Fibroblast of the conjunctiva (primary cell): ENCODE results near the gene HUS1B.
"Not testable (repeated sequence)": the region's sequence is repeated elsewhere in the genome, so short reads cannot be mapped to it uniquely, and the experiment has no call there.

ENCODE experiments used
- DNase-seq: peaks from one replicate; pipeline ENCODE4 v3.0.0-alpha.2; 2010; ENCODE audit warnings: low read depth

The HUS1B gene

DNA sequence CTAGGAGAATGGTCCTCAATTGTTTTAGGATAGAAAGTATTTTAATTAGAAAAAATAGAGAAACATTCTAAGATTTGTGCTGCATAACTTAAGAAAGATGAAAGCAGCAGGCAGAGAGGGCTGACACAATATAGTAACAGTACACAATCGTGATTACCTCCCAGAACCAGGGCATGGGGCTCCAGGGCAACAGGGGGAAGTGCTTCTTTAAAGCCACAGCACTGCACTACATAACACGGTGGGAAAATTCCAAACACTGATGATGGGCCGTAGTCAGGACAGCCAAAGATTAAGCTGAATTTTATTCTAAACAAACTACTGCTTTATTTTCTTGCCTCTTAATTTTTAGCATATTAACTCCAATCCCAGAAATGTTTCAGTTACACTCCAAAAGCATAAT, 21.6 kb upstream of the HUS1B start:
- DNase-seq, result no peak

DNA sequence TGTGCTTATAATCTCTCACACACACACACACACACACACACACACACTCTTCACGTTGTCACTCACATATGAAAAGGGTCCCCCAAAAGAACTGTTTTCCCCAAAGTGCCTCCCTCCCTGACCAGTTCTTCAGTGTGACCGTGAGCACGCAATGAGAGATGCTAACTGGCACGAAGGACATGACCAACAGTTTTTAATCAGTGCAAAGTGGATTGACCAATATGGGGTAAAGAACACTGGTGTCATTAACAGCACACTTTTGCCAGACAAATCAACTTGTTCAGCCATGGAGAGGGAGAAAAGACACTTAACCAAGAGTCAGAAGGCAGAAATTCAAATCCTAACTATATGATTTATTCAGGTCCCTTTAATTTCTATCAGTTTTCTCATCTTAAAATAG, 21.0 kb upstream of the HUS1B start:
- DNase-seq, result no peak

DNA sequence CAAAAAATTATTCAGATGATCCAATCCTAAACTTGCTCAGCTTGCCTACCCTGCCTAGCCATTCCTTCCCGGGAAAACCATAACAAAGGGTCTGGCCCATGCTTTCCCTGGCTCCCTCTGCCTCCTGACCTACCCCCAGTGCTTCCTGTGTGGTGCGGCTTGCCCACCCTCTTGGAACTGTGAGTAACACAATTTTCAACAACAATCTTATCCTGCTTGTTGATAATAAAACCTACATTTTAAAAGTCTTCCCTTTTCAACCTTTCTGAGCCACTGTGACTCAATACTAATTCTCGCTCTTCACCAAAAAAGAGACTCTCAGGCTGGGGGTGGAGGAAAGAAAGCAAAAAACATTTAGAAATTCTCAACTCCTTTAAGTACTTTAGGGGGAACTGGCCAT, 18.1 kb upstream of the HUS1B start:
- DNase-seq, result no peak

DNA sequence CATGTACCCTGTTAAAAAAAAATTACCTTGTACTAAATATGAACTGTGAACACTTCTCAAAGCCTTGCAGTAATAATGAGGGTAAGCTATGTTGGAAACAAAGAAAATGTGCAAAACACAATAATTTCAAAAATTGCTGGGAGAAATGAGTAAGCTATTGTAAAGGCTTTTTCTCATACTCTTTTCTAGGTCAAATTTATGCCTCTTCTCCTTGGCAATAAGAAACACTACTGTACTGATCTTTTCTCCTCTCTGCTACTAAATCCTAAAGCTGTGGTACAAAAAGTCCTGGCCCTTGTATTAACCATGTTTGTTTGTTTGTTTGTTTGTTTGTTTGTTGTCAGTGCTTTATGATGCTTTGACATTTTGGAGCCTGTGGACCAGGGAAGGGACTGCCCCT, 17.5 kb upstream of the HUS1B start:
- DNase-seq, result no peak

DNA sequence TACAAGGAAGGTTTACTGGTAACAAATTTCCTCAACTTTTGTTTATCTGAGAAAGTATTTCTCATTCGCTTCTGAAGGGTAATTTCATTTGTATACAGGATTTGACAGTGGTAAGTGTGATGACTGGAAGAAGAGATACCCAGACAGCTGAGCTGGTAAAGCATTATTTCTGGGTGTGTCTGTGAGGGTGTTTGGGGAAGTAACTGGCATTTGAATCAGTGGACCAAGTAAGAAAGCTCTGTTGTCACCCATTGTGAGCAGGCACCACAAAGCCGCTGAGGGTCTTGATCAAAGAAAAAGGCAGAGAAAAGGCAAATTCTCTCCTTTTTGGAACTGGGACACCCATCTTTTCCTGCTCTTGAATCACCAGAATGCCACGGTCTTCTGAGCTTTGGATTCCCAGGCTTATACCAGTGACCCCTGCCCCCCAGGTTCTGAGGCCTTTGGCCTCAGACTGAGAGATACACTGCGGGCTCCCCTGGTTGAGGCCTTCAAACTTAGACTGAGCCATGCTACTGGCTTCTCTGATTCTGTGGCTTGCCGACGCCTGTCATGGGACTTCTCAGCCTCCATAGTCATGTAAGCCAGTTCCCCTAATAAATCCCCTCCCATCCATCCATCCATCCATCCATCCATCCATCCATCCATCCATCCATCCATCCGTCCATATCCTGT, 10.5 kb upstream of the HUS1B start:
- no peak for DNase-seq

DNA sequence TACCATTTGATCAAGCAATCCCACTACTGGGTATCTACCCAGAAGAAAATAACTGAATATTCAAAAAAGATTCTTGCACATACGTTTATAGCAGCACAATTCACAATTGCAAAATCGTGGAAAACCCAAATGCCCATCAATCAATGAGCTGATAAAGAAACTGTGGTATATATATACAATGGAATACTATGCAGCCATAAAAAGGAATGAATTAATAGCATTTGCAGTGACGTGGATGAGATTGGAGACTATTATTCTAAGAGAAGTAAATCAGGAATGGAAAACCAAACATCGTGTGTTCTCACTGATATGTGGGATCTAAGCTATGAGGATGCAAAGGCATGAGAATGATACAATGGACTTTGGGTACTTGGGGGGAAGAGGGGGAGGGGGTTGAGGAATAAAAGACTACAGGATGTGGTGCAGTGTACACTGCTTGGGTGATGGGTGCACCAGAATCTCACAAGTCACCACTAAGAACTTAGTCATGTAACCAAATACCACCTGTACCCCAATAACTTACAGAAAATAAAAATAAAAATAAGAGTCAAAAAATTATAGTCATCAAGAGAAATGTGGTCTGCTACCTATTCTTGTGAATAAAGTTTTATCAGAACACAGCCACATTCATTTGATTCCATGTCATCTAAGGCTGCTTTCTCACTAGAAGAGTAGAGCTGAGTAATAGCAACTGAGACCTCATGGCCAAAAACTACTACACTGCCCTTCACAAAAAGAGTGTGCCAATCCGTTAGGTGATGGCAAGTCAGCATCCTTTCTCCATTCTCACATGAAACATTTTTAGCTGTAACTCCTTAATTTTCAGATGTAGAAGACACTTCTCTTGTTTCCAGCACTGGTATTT, 8.7 kb upstream of the HUS1B start:
- no peak for DNase-seq

DNA sequence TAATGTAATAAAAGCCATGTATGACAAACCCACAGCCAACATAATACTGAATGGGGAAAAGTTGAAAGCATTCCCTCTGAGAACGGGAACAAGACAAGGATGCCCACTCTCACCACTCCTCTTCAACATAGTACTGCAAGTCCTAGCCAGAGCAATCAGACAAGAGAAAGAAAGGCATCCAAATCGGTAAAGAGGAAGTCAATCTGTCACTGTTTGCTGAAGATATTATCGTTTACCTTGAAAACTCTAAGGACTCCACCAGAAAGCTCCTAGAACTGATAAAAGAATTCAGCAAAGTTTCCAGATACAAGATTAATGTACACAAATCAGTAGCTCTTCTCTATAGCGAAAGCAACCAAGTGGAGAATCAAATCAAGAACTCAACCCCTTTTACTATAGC, 6.9 kb upstream of the HUS1B start:
- not testable (repeated sequence) for DNase-seq

DNA sequence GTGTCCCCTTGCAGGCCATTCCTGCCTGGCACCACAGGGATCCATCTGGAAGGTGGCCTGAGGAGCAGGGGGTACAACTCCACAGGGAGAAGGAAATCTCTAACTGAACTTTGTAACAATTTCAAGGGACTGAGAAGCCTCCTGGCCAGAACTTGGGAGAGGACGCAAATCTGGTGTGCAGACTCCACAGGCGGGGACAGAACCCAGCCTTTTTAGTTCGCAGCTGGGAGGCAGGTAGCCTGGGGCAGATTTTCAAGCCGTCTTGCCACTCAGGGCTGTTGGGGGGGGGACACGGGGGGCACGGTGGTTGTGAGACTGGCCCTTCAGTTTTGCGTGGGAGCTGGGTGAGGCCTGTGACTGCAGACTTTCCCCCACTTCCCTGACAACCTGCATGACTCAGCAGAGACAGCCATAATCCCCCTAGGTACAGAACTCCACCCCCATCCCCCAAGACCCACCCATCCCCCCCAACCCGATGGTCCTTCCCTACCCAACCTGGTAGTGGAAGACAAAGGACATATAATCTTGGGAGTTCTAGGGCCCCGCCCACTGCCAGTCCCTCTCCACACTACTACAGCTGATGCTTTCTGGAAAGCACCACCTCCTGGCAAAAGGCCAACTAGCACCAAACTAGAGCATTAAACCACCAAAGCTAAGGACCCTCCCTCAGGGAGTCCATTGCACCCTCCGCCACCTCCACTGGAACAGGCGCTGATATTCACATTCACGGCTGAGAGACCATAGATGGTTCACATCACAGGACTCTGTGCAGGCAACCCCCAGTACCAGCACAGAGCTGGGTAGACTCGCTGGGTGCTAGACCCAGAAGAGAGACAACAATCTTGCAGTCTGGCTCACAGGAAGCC, 3.0 kb upstream of the HUS1B start:
- DNase-seq, result no peak

DNA sequence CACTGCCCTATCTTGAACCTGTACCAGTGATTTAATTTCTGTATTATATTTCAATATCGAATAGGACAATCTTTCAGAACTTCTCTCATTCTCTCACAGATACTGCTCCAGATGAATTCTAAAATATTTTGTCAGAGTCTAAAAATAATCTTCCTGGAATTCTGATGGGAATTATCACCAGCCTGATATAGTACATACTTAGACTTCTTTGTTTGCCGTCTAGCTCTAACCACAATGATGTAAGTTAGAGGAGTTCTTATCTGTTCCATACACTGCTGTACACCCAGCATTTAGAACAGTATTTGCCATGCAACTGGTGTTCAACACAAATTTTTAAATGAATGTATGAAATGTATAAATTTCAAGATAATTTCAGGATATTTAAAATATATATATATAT, 1.3 kb upstream of the HUS1B start:
- no peak for DNase-seq

DNA sequence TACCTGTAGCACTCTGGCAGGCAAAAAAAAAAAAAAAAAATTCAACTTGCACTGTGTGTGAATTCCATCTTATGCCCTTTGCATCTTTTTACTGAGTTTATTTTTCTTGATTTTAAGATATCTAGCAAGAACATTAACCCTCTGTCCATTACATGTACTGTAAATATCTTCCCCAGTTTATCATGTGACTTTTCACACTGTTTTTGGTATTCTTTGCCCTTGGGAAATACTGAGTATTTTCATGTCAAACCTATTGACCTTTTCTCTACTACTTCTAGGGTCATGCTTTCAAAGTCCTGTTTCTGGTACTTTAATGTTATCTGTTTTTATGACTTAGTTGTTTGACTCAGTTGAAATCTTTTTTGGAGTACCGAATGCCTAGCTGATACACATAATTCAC, 843 bp upstream of the HUS1B start:
- DNase-seq, result no peak

DNA sequence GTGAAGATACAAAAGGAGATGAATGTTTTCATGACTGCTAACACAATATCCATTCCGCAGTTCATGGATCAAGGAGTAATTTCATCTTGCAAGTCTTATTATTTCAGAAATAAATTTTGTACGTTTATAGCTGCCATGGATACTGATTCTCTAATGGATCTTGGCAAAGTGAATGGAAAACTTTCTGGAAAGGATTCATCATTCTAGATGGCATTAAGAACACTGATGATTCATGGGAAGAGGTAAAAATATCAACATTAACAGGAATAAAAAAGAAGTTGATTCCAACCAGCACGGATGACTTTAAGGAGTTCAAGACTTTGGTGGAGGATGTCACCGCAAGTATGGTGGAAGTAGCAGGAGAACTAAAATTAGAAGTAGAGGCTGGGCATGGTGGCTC, 2.8 kb downstream of the HUS1B start:
- no peak for DNase-seq

DNA sequence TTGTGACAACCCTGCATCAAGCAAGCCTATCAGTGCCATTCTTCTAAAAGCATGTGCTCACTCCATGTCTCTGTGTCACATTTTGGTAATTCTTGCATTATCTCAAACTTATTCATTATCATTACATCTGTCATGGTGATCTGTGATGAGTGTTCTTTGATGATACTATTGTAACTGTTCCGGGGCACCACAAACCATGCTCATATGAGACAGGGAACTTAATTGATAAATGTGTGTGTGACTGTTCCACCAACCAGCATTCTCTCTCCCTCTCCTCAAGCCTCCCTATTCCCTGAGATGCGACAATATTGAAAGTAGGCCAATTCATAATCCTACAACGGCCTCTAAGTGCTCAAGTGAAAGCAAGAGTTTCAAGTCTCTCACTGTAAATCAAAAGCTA, 4.0 kb downstream of the HUS1B start:
- DNase-seq, result no peak

DNA sequence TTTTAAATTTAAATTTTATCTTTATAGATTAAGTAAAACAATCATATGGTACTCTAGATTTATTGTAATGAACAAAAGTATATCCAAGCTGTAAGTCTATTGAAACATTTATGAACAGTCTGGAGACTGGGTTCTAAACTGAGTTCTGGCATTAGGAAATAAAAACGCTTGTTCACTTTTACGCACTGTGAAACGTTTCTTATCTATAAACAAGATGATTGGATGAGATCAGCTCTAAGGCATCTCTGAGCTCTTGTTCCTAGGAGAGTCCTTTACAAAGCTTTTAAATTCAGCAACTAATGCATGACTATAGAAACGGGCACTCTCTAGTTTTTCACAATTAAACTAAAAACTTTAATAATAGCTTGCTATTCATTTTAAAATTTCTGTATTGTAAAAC, 6.8 kb downstream of the HUS1B start:
- no peak for DNase-seq

DNA sequence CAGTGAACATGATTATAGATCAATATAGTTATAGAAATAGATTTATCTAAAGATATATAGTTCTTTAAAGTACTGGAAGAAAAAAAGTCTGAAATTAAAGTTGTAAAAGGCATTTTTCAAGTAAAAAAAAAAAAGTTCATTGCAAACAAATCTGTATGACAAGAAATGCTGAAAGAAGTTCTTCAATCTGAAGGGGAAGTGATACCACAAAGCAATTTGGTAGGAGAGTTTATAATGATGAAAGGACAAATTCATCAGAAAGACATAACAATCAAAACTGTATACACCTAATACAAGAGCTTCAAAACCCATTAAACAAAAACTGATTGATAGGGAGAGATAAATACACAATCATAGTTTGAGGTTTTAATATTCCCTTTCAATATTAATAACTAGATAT, 14.1 kb downstream of the HUS1B start:
- DNase-seq, result no peak

DNA sequence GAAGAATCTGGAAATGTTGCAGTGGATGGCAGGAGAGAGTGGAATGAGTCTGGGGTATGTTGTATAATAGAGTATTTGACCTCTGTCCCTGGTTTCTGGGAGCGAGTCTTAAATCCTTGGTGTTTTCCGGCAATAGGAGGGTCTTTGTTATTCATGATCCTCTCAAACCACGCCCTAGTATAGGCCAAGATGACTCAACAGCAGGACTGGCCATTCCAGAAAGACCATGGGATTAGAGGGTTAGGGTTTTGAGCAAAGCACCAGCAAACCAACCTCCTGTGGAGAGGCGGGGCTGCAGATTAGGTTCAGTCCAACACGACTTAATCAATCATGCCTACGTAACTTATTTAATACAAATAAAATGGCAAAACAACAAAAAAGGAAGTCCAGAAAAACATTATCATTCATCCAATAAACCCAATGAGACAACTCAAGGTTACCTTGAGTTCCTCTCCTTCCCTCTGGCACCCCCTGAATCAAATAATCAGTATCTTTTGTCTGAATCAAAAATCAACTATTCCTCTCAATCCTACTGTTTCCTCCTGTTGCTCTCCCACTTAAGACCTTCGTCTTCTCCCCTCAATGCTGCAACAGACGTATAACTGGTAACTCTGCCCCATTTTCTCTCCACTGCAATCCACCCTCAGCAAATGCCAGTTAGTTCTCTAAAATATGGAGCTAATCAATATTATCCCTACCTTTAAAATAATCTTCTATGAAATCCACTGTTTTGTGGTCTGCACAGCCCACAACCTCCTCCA, 15.5 kb downstream of the HUS1B start:
- no peak for DNase-seq

DNA sequence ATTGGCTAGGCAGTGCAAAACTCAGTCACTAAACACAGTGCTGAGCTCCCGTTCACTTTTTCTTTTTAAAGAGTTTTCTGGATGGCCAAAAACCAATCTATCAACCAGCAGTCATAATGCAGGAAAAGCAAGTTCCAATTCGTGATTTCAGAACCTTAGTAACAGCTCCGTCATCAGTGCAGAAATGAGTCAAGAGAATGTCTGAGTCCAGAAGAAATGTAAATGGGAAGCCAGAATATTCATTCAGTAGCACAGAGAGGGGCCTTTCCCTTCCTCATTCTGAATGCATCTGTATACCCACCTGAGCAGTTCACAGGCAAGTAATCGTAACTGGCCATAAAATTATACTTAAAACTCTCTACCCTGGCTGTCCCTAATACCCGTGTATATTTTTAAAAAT, 20.4 kb downstream of the HUS1B start:
- no peak for DNase-seq

DNA sequence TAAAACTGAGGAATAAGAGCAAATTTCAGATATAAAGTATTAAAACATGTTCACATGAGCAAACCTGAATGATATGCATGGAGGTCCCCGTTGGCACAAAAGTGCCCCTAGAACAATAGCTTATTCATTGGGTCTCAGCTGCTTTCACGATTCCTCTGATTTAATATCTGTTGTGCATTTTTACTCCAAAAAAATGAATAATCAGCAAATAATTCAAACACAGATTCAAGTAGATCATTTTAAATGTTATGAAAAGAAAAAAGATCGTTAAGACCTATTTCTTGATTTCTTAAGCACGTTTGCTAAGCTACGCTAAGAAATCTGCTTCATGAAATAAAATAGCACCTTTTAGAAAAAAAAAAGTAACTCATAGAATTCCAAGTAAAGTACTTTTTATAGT, 21.7 kb downstream of the HUS1B start:
- no peak for DNase-seq

DNA sequence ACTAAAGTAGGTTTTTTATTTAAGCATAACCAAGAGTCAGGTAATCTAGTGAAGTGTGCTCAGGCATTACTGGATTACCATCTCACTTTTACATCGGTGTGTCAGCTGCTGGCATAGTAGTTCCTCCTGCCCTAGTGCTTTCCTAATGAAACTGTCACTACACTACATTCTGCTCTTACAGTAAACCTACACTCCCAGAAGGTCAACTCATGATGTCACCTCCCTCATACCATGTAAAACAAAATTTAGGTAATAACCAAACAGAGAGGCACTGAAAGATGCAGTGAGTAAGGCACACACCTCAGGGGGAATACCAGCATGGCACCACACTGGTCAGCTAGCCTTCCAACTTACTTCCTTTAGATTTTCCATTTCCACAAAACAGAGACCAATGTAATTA, 23.3 kb downstream of the HUS1B start:
- DNase-seq, result no peak

DNA sequence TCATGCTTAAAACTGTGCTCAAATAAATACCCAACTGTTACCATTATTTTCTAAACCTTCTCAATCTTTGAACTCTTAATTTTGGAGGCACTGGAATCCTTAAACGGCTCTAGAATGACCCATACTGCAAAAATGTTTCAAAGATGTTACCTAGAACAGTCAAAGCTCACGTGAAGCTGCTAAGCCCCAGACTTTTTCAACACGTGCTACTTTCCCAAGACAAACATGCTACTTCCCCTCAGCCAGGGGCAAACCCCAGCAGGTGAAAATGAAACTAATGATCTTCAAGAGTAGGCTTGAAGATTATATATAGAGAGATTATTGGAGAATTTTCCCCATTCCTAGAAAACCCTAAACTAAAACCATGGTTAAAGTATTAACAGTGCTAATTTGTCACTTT, 28.1 kb downstream of the HUS1B start:
- DNase-seq, result no peak

DNA sequence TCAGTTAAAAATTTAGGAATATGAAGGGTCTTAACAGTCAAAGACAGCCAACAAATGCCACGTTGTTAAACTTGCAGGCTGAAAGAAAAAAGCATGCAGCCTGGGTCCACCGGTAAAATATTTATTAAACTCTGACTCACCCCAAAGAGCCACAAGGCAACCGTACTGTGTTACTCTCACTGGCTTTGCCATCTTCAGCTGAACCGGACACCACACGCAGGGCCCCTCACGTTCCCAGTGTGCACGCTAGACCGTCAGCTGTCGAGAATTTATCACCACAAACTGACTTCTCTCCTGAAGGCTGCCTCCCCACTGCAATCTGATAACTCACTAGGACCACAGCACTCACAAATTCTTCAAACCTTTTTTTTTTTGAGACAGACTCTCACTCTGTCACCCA, 30.7 kb downstream of the HUS1B start:
- DNase-seq, result no peak

DNA sequence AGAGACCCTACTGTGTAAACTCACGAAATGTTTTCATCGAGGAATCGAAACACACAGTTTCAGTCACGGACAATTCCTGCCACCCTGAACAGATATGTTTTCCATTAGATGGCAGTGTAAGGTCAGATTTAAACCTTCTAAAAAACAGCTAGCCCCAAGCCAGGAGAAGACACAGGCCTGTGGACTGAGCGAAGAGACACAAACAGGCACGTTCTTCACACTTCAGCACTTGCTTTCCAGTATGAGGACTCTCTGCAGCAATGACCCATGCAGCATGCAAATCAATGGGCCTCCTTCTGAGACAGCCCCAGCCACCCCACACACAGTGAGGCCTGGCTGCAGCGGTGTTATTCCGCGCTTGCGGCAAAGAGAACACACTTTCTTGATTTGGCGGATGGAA, 31.9 kb downstream of the HUS1B start:
- no peak for DNase-seq

DNA sequence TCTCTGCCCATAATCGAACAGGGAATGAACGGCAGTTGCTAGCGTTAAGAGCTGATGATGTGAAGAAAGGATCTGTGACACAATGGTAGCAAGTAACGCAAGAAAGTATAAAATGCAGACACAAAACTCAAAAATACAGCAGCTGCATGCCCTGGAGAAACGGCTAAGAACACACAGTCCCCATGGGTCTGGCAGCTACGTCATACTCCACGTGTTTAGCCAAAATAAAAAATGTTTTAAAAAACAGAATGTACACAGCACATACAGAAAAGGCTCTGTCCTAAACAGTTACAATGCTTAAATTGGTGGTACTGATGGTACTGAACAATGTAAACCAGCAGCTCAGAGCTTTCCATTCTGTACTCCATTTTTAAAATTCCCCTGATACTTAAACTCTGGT, 34.4 kb downstream of the HUS1B start:
- DNase-seq, result no peak
